IPS-18c (cell line): ENCODE measurements around the gene NES.
A peak's percentile ranks its signal among the peaks of the same experiment; 100 is the strongest.

Source experiments
- H3K4me3 ChIP-seq: 2 replicates; pipeline ENCODE4 v1.7.0; 2013; ENCODE audit warnings: low read depth, mild to moderate bottlenecking, low read length, moderate library complexity; ENCODE audit not compliant: insufficient read depth
- H3K9me3 ChIP-seq: one replicate; pipeline ENCODE4 v1.6.1; 2013; ENCODE audit warnings: mild to moderate bottlenecking, low read length, moderate library complexity; ENCODE audit not compliant: control insufficient read depth, insufficient read depth

Gene NES, protein sequence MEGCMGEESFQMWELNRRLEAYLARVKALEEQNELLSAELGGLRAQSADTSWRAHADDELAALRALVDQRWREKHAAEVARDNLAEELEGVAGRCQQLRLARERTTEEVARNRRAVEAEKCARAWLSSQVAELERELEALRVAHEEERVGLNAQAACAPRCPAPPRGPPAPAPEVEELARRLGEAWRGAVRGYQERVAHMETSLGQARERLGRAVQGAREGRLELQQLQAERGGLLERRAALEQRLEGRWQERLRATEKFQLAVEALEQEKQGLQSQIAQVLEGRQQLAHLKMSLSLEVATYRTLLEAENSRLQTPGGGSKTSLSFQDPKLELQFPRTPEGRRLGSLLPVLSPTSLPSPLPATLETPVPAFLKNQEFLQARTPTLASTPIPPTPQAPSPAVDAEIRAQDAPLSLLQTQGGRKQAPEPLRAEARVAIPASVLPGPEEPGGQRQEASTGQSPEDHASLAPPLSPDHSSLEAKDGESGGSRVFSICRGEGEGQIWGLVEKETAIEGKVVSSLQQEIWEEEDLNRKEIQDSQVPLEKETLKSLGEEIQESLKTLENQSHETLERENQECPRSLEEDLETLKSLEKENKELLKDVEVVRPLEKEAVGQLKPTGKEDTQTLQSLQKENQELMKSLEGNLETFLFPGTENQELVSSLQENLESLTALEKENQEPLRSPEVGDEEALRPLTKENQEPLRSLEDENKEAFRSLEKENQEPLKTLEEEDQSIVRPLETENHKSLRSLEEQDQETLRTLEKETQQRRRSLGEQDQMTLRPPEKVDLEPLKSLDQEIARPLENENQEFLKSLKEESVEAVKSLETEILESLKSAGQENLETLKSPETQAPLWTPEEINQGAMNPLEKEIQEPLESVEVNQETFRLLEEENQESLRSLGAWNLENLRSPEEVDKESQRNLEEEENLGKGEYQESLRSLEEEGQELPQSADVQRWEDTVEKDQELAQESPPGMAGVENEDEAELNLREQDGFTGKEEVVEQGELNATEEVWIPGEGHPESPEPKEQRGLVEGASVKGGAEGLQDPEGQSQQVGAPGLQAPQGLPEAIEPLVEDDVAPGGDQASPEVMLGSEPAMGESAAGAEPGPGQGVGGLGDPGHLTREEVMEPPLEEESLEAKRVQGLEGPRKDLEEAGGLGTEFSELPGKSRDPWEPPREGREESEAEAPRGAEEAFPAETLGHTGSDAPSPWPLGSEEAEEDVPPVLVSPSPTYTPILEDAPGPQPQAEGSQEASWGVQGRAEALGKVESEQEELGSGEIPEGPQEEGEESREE (N-terminal part only)

GRCh38 chr1:156676820-156677615 lies at the start of gene NES:
NES (minus strand) TSS chr1:156677407; CDS start chr1:156677264, 143 bp downstream.
- Histone ChIP-seq H3K9me3 (no peaks in the 10 kb centered on the region), H3K4me3 (peak within 1 kb of the TSS; percentile 89)

DNA sequence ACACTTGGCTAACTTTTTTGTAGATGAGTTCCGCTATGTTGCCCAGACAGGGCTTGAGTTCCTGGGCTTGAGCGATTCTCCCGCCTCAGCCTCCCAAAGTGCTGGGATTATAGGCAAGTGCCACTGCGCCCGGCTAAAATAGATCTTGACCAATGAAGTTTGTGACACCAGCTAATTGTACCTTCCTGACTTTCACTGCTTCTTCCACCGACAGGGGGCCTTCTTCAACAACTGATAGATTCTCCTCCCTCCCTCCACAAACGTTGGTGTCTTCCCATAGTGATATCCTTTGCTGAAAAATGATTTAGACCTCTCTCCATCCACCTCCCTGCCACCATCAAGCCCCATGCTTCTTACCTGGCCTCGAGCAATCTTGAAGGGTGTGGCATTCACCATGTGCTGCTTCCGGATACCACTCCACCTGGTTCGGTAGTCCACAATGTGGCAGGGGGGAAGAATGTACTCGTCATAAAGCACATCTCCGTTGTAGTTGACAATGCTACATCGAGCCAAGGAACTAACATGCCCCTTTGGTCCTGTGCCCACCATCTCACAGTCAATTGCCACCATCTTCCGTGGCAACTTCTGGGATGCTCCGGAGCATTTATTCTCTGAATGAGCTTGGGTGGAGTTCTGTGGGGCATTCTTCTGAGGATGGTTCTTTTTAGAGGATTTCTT lies 49.5 kb upstream of the NES start:
- Histone ChIP-seq H3K9me3 (no peaks in the 10 kb centered on the region), H3K4me3 (peak overlapping the region; percentile 40; the same call in 1 of the 2 replicates)

- H3K4me3 ChIP-seq, result peak overlapping the region; percentile 40
- no peaks in the 10 kb centered on the region for H3K9me3 ChIP-seq
Observed at GRCh38 chr1:156725683-156726280, 48.6 kb upstream of the NES start.

- Histone ChIP-seq H3K4me3 (no peak overlapping the region), H3K9me3 (no peaks in the 10 kb centered on the region)
Observed at GRCh38 chr1:156721535-156721934, 44.3 kb upstream of the NES start.

DNA sequence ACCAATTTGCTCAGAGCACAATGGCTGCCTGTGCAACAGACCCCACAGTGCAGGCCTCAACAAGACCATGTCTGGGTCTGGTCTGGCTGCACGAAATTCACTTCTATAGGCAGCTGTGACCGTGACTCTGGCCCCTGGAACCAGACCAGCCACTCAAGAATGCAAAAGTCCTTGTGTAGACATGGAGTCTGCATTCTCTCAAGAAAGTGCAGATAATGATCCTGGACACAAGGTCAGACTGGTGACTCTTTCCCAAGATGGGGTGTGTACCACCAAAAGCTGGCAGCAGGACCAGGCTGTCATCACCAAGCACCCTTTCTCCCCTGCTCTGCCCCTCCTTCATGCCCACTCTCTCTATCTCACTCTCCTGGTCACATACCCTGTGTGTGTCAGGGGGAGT lies 43.9 kb upstream of the NES start:
- no peaks in the 10 kb centered on the region for H3K9me3 ChIP-seq
- H3K4me3 ChIP-seq, result no peak overlapping the region

DNA sequence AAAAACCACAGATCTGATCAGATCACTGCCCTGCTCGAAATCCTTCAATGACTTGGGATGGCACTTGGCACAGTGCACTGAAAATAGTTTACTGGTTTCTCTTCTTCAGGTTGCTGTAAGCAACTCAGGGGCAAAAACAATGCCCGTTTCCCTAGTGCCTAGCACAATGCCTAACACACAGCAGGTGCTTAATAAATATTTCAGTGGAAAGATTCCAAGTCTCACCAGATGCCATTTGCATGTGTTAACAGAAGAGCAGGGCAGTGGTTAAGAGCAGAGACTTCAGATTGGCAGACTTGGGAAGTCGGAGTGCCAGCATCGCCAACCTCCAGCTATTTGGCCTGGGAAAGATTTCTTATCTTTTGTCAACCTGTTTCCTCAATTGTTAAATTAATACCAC lies 40.1 kb upstream of the NES start:
- H3K9me3 ChIP-seq, result no peaks in the 10 kb centered on the region

GRCh38 chr1:156714830-156715229 lies 37.6 kb upstream of the NES start:
- H3K9me3 ChIP-seq, result no peaks in the 10 kb centered on the region
- H3K4me3 ChIP-seq, result no peak overlapping the region

More for the DNA sequence above, 40.1 kb upstream of the NES start:
- no peak overlapping the region for H3K4me3 ChIP-seq

- Histone ChIP-seq H3K9me3 (no peaks in the 10 kb centered on the region), H3K4me3 (no peak overlapping the region)
Observed at GRCh38 chr1:156712626-156713025, 35.4 kb upstream of the NES start.

GRCh38 chr1:156711011-156711817 lies 34.0 kb upstream of the NES start:
- no peaks in the 10 kb centered on the region for H3K9me3 ChIP-seq
- H3K4me3 ChIP-seq, result peak overlapping the region; percentile 20; the same call in 1 of the 2 replicates

- H3K4me3 ChIP-seq, result no peak overlapping the region; the same call in 1 of the 2 replicates
Observed at GRCh38 chr1:156709757-156710489, 32.7 kb upstream of the NES start.

GRCh38 chr1:156709031-156709430 lies 31.8 kb upstream of the NES start:
- H3K9me3 ChIP-seq, result no peaks in the 10 kb centered on the region
- H3K4me3 ChIP-seq, result peak overlapping the region; percentile 22

More at GRCh38 chr1:156709757-156710489, 32.7 kb upstream of the NES start:
- H3K9me3 ChIP-seq, result no peaks in the 10 kb centered on the region

DNA sequence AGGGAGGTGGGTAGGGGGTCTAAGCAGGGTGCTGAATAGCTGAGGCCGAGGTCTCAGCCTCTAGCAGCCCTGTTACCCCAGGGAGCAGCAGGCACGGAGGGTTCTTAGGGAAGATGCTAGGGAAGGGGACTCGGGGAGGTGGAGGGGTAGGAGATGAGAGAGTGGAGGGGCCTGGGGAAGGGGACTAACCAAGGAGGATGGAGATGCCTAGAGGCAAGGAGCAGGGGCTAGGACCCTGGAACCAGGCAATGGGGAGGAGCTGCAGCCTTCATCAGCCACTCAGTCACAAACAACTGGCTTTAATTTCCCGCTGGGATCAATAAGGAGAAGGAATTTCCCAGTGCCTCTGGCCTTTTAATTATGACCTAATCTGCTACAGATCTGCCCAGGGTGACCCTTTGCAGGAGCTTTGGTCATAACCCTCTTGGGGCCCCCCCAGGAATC lies 31.0 kb upstream of the NES start:
- H3K4me3 ChIP-seq, result peak overlapping the region; percentile 22
- H3K9me3 ChIP-seq, result no peaks in the 10 kb centered on the region

GRCh38 chr1:156707417-156708217 lies 30.4 kb upstream of the NES start:
- H3K4me3 ChIP-seq, result peak overlapping the region; percentile 81
- H3K9me3 ChIP-seq, result no peaks in the 10 kb centered on the region
